Measurements from ENCODE around the gene CCDC106. TPM values are rescaled to one million over a fixed set of nuclear protein-coding genes. Genes with fewer than 3 reads are reported as not detected.

Gene CCDC106
- total and polyA plus RNA-seq, 2 of the 4 experiments (the other 2 are of a cell fraction) = 2.3 to 13.6 TPM

DNA sequence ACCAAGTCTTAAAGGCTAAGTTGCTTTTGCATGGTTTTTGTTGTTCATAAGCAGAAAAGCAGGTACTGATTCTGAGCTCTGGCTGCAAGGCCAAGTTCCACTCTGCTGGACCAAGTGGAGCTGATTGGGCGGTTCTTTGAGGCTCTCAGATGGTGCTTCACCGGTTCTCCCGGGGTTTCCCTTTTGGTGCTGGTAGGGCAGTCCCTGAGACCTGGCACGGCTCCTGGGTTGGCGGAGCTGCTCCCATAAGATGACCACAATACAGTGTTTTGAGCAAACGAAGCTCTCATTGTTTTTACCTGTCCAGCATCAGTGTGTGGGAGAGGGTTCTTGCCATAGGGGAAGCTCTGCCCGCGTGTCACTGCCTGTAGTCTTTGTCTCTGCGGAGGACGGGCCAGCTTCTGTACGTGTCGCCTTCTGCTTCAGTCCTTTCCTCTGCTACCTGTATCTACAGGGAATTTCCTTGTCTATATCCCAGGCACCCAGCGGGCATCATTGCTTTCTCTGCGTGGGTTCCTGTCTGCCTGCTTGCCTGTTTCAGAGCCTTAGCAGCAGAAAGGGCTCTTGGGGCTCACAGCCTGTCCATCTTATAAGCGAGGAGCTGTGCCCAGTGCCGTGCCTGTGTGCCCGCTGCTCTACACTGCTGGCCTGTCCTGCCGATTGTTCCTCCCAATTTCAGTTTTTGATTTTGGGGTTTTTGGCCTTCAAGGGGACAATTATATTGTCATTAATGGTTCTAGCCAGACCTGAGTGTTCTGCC, 9.2 kb downstream of the CCDC106 start:
- Histone ChIP-seq H3K9me3 (ENCODE audit: control insufficient read depth, insufficient read depth, low read length) (no peaks in the 10 kb centered on the region), H3K4me2 (ENCODE audit: low read depth, low read length) (peak overlapping the region; percentile 92), H3K27ac (ENCODE audit: insufficient read depth, low read length) (no peak overlapping the region), H3K9me1 (ENCODE audit: insufficient read depth, low read length) (peaks cover 13% of the 10 kb centered on the region), H3K27me3 (ENCODE audit: control insufficient read depth, insufficient read depth, low read length) (no peaks in the 10 kb centered on the region), H4K20me1 (ENCODE audit: insufficient read depth, low read length) (peaks cover 75% of the 10 kb centered on the region), H3K56ac (ENCODE audit: extremely low read depth, insufficient read depth, low read length) (no peak overlapping the region), H4K5ac (ENCODE audit: low read depth, low read length) (no peak overlapping the region), H3K4me3 (ENCODE audit: insufficient read depth, low read depth, low read length) (peak overlapping the region; percentile 79; the same call in 1 of the 2 replicates), H3K9ac (ENCODE audit: low read depth, low read length) (0 out of 2 replicates have a peak overlapping the region, but pooled peaks have one; percentile 11), H2BK5ac (ENCODE audit: low read depth, low read length, poor library complexity, severe bottlenecking) (no peak overlapping the region), H3K4ac (ENCODE audit: low read depth, low read length) (no peak overlapping the region), H3K23ac (ENCODE audit: low read depth, low read length) (peak overlapping the region; percentile 70), H2AK5ac (ENCODE audit: low read depth, low read length) (no peak overlapping the region), H3K36me3 (ENCODE audit: control insufficient read depth, insufficient read depth, low read length) (peaks cover 30% of the 10 kb centered on the region), H3K79me1 (ENCODE audit: low read depth in 1 of 2, low read length in 2 of 2) (peaks cover 0 to 28% of the 10 kb centered on the region in 2 experiments; a peak in 3 of 4 replicates), H2AFZ (replicated peaks; ENCODE audit: low read length, poor library complexity) (no peak overlapping the region), H2BK15ac (ENCODE audit: low read depth, low read length) (no peak overlapping the region), H3K14ac (replicated peaks; ENCODE audit: low read depth, low read length) (no peak overlapping the region), H3K18ac (ENCODE audit: low read depth, low read length) (no peak overlapping the region), H4K8ac (ENCODE audit: low read depth in 2 of 2, low read length in 2 of 2) (no peak overlapping the region), H4K91ac (ENCODE audit: insufficient read depth, low read depth, low read length) (no peak overlapping the region), H2BK120ac (ENCODE audit: low read depth, low read length) (no peak overlapping the region), H2BK20ac (ENCODE audit: low read depth, low read length) (no peak overlapping the region), H2AK9ac (replicated peaks; ENCODE audit: low read depth, low read length, poor library complexity) (no peak overlapping the region), H3K4me1 (ENCODE audit: control insufficient read depth, insufficient read depth, low read length) (peaks cover 10% of the 10 kb centered on the region)
- BruUV-seq (replicated peaks) = no TSS peak
- DNase-seq (no peak), ATAC-seq (ENCODE audit: low read depth) (no peak)
- in situ Hi-C loops (cut with MboI; ENCODE audit: low sequenced_read_pairs) = loop anchor here (25.0 kb wide), 2 partner anchors 1195 to 1520 kb away; partner anchors contain the start of genes CDC42EP5, CNOT3 and LENG9
- 63% methylated on average over 9 of the region's 18 CpGs; no CpG with 5 or more reads in 1 of the 2 experiments for WGBS, 2 experiments (ENCODE audit: extremely low coverage in 2 of 2, insufficient read length in 1 of 2)
- dilution Hi-C loops (cut with HindIII; ENCODE audit: low sequenced_read_pairs, unreplicated experiment) = no loop called here
- ChIA-PET POLR2A (ENCODE audit: unreplicated experiment) (no interaction called here), CTCF (interaction anchor here (1.3 kb wide), 1 partner anchor 14 kb away, joined by 5 read pairs; no protein-coding TSS in a partner anchor)
- intact Hi-C loops (cut with micrococcal nuclease) = no loop called here
- TF ChIP-seq, protein P1, sequence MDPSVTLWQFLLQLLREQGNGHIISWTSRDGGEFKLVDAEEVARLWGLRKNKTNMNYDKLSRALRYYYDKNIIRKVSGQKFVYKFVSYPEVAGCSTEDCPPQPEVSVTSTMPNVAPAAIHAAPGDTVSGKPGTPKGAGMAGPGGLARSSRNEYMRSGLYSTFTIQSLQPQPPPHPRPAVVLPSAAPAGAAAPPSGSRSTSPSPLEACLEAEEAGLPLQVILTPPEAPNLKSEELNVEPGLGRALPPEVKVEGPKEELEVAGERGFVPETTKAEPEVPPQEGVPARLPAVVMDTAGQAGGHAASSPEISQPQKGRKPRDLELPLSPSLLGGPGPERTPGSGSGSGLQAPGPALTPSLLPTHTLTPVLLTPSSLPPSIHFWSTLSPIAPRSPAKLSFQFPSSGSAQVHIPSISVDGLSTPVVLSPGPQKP (IDR thresholded peaks at IDR 0.05; ENCODE audit: borderline replicate concordance, low read depth, low read length) = no peak
- no peak for TF ChIP-seq CHD1 (IDR thresholded peaks at IDR 0.05; ENCODE audit: low read depth, low read length)
- no peak for TF ChIP-seq RFX5 (IDR thresholded peaks at IDR 0.05; ENCODE audit: low read depth, low read length)
- no peak for TF ChIP-seq POLR2A (IDR thresholded peaks at IDR 0.05; ENCODE audit: low read depth, low read length)
- no peak for TF ChIP-seq MAZ (IDR thresholded peaks at IDR 0.05; ENCODE audit: borderline replicate concordance, low read depth, low read length)
- TF ChIP-seq MXI1 (IDR thresholded peaks at IDR 0.05; ENCODE audit: borderline replicate concordance, low read depth, low read length) = no peak
- no peak for TF ChIP-seq CTCF (conservative IDR thresholded peaks at IDR 0.05; ENCODE audit: low read depth, low read length)
- TF ChIP-seq RCOR1 (IDR thresholded peaks at IDR 0.05; ENCODE audit: insufficient replicate concordance, low read length) = no peak
- TF ChIP-seq BHLHE40 (IDR thresholded peaks at IDR 0.05; ENCODE audit: low read depth, low read length) = no peak
- TF ChIP-seq USF2 (IDR thresholded peaks at IDR 0.05; ENCODE audit: low read depth, low read length) = no peak
- TF ChIP-seq SMC3 (IDR thresholded peaks at IDR 0.05; ENCODE audit: low read depth, low read length) = no peak
- no peak for TF ChIP-seq RAD21 (IDR thresholded peaks at IDR 0.05; ENCODE audit: low read length)
- TF ChIP-seq CEBPB (IDR thresholded peaks at IDR 0.05; ENCODE audit: low read depth, low read length) = no peak
- TF ChIP-seq MAFK (IDR thresholded peaks at IDR 0.05; ENCODE audit: low read depth, low read length) = no peak
- TF ChIP-seq NFE2L2 (IDR thresholded peaks at IDR 0.05; ENCODE audit: low read depth, low read length) = no peak

Measured in IMR-90 (cell line).